H1 (cell line): ENCODE data around the gene DNAJB12. TPM values are rescaled to one million over a fixed set of nuclear protein-coding genes. Genes with fewer than 3 reads are reported as not detected.

Experiments used
- CBX5 ChIP-seq: fragments of 300-800, 300-1000 bp; sonication (generic); IDR thresholded peaks from 2 replicates; pipeline ENCODE4 v1.7.1; 2016; ENCODE audit warnings: antibody characterized with exemption, low read length, low read depth
- HDAC2 ChIP-seq, 2 experiments: fragments of 300-600 bp in 1 of 2; sonication (generic) in 1 of 2; IDR thresholded peaks; 2 replicates each; pipeline ENCODE4 v1.6.1; 2011 to 2012; ENCODE audit warnings: low read depth in 2 of 2, low read length in 2 of 2, mild to moderate bottlenecking in 2 of 2, moderate library complexity in 2 of 2, borderline replicate concordance in 1 of 2, inconsistent platforms in 1 of 2
- RAD21 ChIP-seq, 2 experiments: IDR thresholded peaks in 1 of 2; conservative IDR thresholded peaks in 1 of 2; 2 replicates each; pipeline ENCODE4 v1.6.1; 2011; ENCODE audit warnings: low read depth in 2 of 2, low read length in 2 of 2, improper control_type of control experiment in 1 of 2, inconsistent platforms in 1 of 2, mild to moderate bottlenecking in 1 of 2, moderate library complexity in 1 of 2
- RXRA ChIP-seq: IDR thresholded peaks from 2 replicates; pipeline ENCODE4 v1.6.1; 2011; ENCODE audit warnings: low read depth, mild to moderate bottlenecking, low read length, moderate library complexity; ENCODE audit not compliant: insufficient read depth
- TAF7 ChIP-seq: optimal IDR thresholded peaks from 2 replicates; pipeline ENCODE3; 2011; ENCODE audit warnings: low read depth, mild to moderate bottlenecking, inconsistent platforms, low read length, moderate library complexity, borderline replicate concordance
- polyA plus RNA-seq, 7 experiments: library from polyadenylated mRNA; depleted of rRNA in 3 of 7; stranded (reverse) in 5 of 7; unstranded in 2 of 7; fragments of >200 nt in 5 of 7; fragments of 200-250 nt in 2 of 7; gene quantifications; 1 replicate in 5 of 7; 2 replicates in 1 of 7; 4 replicates in 1 of 7; pipeline versions ENCODE4 v1.2.1 to v1.2.3, GENCODE V29; 2011 to 2013; ENCODE audit warnings: missing spikeins in 2 of 7, mixed read lengths in 2 of 7
- total RNA-seq: library from RNA; stranded (reverse); fragmentation: NEBNext Ultra II Directional; extraction: Animal tissue kit (Norgen Biotek cat#: 25700); gene quantifications from 2 replicates; pipeline ENCODE4 v1.2.1, GENCODE V29; 2021
- TF ChIP-seq, protein P1 (sequence below): IDR thresholded peaks from 2 replicates; pipeline ENCODE4 v1.6.1; 2012; ENCODE audit warnings: low read length, inconsistent platforms

Gene DNAJB12
- total and polyA plus RNA-seq, 2 of the 8 experiments (the other 6 are each of a cell fraction or from before 2014, with no cell fraction given), result 10.8 to 20.5 TPM

- TF ChIP-seq HDAC2 (IDR thresholded peaks at IDR 0.05; ENCODE audit: borderline replicate concordance in 1 of 2, low read depth in 2 of 2, low read length in 2 of 2) (no peak), TAF7 (no peak), RXRA (no peak), RAD21 (IDR thresholded peaks at IDR 0.05 in 1 of 2, conservative IDR thresholded peaks at IDR 0.05 in 1 of 2; ENCODE audit: low read depth in 2 of 2, low read length in 2 of 2) (no peak), CBX5 (no peak)
- TF ChIP-seq, protein P1, sequence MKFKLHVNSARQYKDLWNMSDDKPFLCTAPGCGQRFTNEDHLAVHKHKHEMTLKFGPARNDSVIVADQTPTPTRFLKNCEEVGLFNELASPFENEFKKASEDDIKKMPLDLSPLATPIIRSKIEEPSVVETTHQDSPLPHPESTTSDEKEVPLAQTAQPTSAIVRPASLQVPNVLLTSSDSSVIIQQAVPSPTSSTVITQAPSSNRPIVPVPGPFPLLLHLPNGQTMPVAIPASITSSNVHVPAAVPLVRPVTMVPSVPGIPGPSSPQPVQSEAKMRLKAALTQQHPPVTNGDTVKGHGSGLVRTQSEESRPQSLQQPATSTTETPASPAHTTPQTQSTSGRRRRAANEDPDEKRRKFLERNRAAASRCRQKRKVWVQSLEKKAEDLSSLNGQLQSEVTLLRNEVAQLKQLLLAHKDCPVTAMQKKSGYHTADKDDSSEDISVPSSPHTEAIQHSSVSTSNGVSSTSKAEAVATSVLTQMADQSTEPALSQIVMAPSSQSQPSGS, result no peak
These were observed 68.7 kb downstream of the DNAJB12 start (continued) for GRCh38 chr10:72285972-72286521.
